ENCODE data around the gene PREX1. TPM values are rescaled to one million over a fixed set of nuclear protein-coding genes. Genes with fewer than 3 reads are reported as not detected.

PREX1 gene
- total and polyA plus RNA-seq, 2 donors = 12.6 to 18.1 TPM

GRCh38 chr20:48841875-48842529 is 14.2 kb upstream of the PREX1 start:
- H3K4me3 ChIP-seq (ENCODE audit: low read depth, low read length) = no peak overlapping the region
- WGBS = 56% methylated on average over 4 of the region's 4 CpGs
- H3K4me1 ChIP-seq (ENCODE audit: insufficient read depth) = no peaks in the 10 kb centered on the region
- H3K27ac ChIP-seq (ENCODE audit: low read depth) = no peak overlapping the region
- DNase-seq (ENCODE audit: extremely low spot score) = no peak
- H3K36me3 ChIP-seq (ENCODE audit: insufficient read depth) = no peaks in the 10 kb centered on the region

- Histone ChIP-seq H3K4me3 (ENCODE audit: low read depth, low read length) (no peak overlapping the region), H3K36me3 (ENCODE audit: insufficient read depth) (no peaks in the 10 kb centered on the region), H3K27ac (ENCODE audit: low read depth) (no peak overlapping the region), H3K4me1 (ENCODE audit: insufficient read depth) (no peaks in the 10 kb centered on the region)
- no peak for DNase-seq (ENCODE audit: extremely low spot score)
- WGBS = 76% methylated on average over 7 of the region's 7 CpGs
These were observed 13.5 kb upstream of the PREX1 start for GRCh38 chr20:48841196-48841874.

GRCh38 chr20:48839154-48839917 is 11.5 kb upstream of the PREX1 start:
- H3K36me3 ChIP-seq (ENCODE audit: insufficient read depth) = no peaks in the 10 kb centered on the region
- no peak overlapping the region for H3K27ac ChIP-seq (ENCODE audit: low read depth)
- H3K4me1 ChIP-seq (ENCODE audit: insufficient read depth) = no peaks in the 10 kb centered on the region
- 65% methylated on average over 11 of the region's 11 CpGs for WGBS
- no peak overlapping the region for H3K4me3 ChIP-seq (ENCODE audit: low read depth, low read length)
- DNase-seq (ENCODE audit: extremely low spot score) = no peak

- Histone ChIP-seq H3K36me3 (ENCODE audit: insufficient read depth) (no peaks in the 10 kb centered on the region), H3K4me1 (ENCODE audit: insufficient read depth) (no peaks in the 10 kb centered on the region)
These were observed 9.2 kb upstream of the PREX1 start for GRCh38 chr20:48837014-48837413.

GRCh38 chr20:48835390-48835789 is 7.6 kb upstream of the PREX1 start:
- DNase-seq (ENCODE audit: extremely low spot score) = no peak
- Histone ChIP-seq H3K4me1 (ENCODE audit: insufficient read depth) (no peaks in the 10 kb centered on the region), H3K4me3 (ENCODE audit: low read depth, low read length) (no peak overlapping the region), H3K36me3 (ENCODE audit: insufficient read depth) (no peaks in the 10 kb centered on the region), H3K27ac (ENCODE audit: low read depth) (no peak overlapping the region)
- 92% methylated on average over 2 of the region's 2 CpGs for WGBS

More at GRCh38 chr20:48837014-48837413, 9.2 kb upstream of the PREX1 start:
- DNase-seq (ENCODE audit: extremely low spot score) = no peak
- H3K4me3 ChIP-seq (ENCODE audit: low read depth, low read length) = no peak overlapping the region
- H3K27ac ChIP-seq (ENCODE audit: low read depth) = no peak overlapping the region
- 92% methylated on average over 3 of the region's 3 CpGs for WGBS

- Histone ChIP-seq H3K27ac (ENCODE audit: low read depth) (no peak overlapping the region), H3K4me3 (ENCODE audit: low read depth, low read length) (no peak overlapping the region), H3K36me3 (ENCODE audit: insufficient read depth) (no peaks in the 10 kb centered on the region), H3K4me1 (ENCODE audit: insufficient read depth) (peaks cover 1% of the 10 kb centered on the region)
- 40% methylated on average over 2 of the region's 2 CpGs for WGBS
- DNase-seq (ENCODE audit: extremely low spot score) = no peak
These were observed 6.5 kb upstream of the PREX1 start for GRCh38 chr20:48834278-48834677.

- WGBS = 59% methylated on average over 3 of the region's 3 CpGs
- peaks cover 2% of the 10 kb centered on the region for H3K4me1 ChIP-seq (ENCODE audit: insufficient read depth)
- DNase-seq (ENCODE audit: extremely low spot score) = no peak
- H3K36me3 ChIP-seq (ENCODE audit: insufficient read depth) = no peaks in the 10 kb centered on the region
- H3K4me3 ChIP-seq (ENCODE audit: low read depth, low read length) = no peak overlapping the region
- H3K27ac ChIP-seq (ENCODE audit: low read depth) = no peak overlapping the region
These were observed 4.6 kb upstream of the PREX1 start for GRCh38 chr20:48832405-48832730.

GRCh38 chr20:48831718-48832404 is 4.1 kb upstream of the PREX1 start:
- Histone ChIP-seq H3K4me1 (ENCODE audit: insufficient read depth) (peaks cover 2% of the 10 kb centered on the region), H3K27ac (ENCODE audit: low read depth) (no peak overlapping the region), H3K4me3 (ENCODE audit: low read depth, low read length) (no peak overlapping the region), H3K36me3 (ENCODE audit: insufficient read depth) (no peaks in the 10 kb centered on the region)
- no peak for DNase-seq (ENCODE audit: extremely low spot score)
- WGBS = 18% methylated on average over 7 of the region's 7 CpGs

- Histone ChIP-seq H3K27ac (ENCODE audit: low read depth) (no peak overlapping the region), H3K36me3 (ENCODE audit: insufficient read depth) (no peaks in the 10 kb centered on the region), H3K4me1 (ENCODE audit: insufficient read depth) (peaks cover 2% of the 10 kb centered on the region), H3K4me3 (ENCODE audit: low read depth, low read length) (no peak overlapping the region)
- over 99% methylated on average over 3 of the region's 3 CpGs for WGBS
- DNase-seq (ENCODE audit: extremely low spot score) = no peak
These were observed 3.1 kb upstream of the PREX1 start for GRCh38 chr20:48830826-48831318.

- no peak for DNase-seq (ENCODE audit: extremely low spot score)
- Histone ChIP-seq H3K4me3 (ENCODE audit: low read depth, low read length) (no peak overlapping the region), H3K36me3 (ENCODE audit: insufficient read depth) (no peaks in the 10 kb centered on the region), H3K4me1 (ENCODE audit: insufficient read depth) (peaks cover 2% of the 10 kb centered on the region), H3K27ac (ENCODE audit: low read depth) (no peak overlapping the region)
- 97% methylated on average over 4 of the region's 4 CpGs for WGBS
These were observed 2.1 kb upstream of the PREX1 start for GRCh38 chr20:48829940-48830339.

GRCh38 chr20:48828734-48829460 is 1.1 kb upstream of the PREX1 start:
- H3K4me1 ChIP-seq (ENCODE audit: insufficient read depth) = peaks cover 2% of the 10 kb centered on the region

GRCh38 chr20:48826883-48827771 is 672 bp downstream of the PREX1 start:
- Histone ChIP-seq H3K27ac (ENCODE audit: low read depth) (no peak overlapping the region), H3K36me3 (ENCODE audit: insufficient read depth) (no peaks in the 10 kb centered on the region), H3K4me1 (ENCODE audit: insufficient read depth) (peaks cover 2% of the 10 kb centered on the region), H3K4me3 (ENCODE audit: low read depth, low read length) (peak overlapping the region; percentile 83)
- WGBS = 3% methylated on average over 72 of the region's 72 CpGs
- no peak for DNase-seq (ENCODE audit: extremely low spot score)

More at GRCh38 chr20:48828734-48829460, 1.1 kb upstream of the PREX1 start:
- H3K4me3 ChIP-seq (ENCODE audit: low read depth, low read length) = no peak overlapping the region
- WGBS = 87% methylated on average over 11 of the region's 11 CpGs
- DNase-seq (ENCODE audit: extremely low spot score) = no peak
- no peak overlapping the region for H3K27ac ChIP-seq (ENCODE audit: low read depth)
- H3K36me3 ChIP-seq (ENCODE audit: insufficient read depth) = no peaks in the 10 kb centered on the region
